ENCODE measurements around the gene PBX2. TPM values are rescaled to one million over a fixed set of nuclear protein-coding genes. Genes with fewer than 3 reads are reported as not detected.

PBX2 gene
- total RNA-seq, 1 experiment from 2014 or later = 84.0 TPM

DNA sequence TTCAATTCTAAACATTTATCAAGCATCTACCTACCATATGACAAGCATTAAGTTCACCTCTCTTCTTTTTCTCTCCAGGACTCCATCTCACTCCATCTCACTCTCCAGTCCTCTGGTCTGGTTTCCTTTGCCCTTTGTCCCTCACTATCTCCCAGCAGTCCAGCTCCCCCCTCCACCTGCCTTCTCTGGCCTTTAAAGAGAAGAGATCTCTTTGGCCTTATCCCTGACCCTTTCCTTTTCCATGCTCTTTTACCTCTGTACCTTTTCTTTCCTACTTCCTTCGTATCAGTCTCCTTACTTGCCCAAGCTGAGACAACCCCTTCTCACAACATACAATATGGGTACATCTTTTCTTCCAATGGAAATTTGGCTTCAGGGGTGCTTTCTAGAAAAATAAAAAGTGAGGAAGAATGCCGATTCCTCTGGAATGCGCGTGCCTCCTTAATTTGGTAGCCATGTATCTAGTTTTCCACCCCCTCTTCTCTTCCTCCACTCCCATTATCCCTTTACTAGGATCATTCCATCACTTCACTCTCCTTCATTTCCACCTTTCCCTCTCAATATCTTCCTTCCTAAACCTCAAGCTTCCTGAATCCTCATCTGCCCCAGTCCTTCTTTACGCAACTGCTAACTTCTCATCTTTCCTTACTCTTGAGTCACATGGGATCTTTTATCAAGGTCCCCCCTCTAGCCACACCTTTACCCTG is 13.4 kb downstream of the PBX2 start:
- Histone ChIP-seq H3K36me3 (ENCODE audit: insufficient read depth, low read length, poor library complexity, severe bottlenecking) (peaks cover 6% of the 10 kb centered on the region), H3K4me1 (ENCODE audit: insufficient read depth, low read length, poor library complexity, severe bottlenecking) (peaks cover 25% of the 10 kb centered on the region), H3K27me3 (replicated peaks; ENCODE audit: insufficient read depth, low read depth, low read length, poor library complexity) (no peaks in the 10 kb centered on the region), H3K9me3 (ENCODE audit: low read depth, low read length, poor library complexity, severe bottlenecking) (no peaks in the 10 kb centered on the region), H3K4me3 (ENCODE audit: low read depth, low read length, poor library complexity, severe bottlenecking) (peak overlapping the region; percentile 97), H3K27ac (ENCODE audit: low read depth, low read length, poor library complexity, severe bottlenecking) (peak overlapping the region; percentile 97)
- TF ChIP-seq EZH2 (IDR thresholded peaks at IDR 0.05; ENCODE audit: borderline replicate concordance, low read depth, low read length, poor library complexity, severe bottlenecking) (no peak), CTCF (conservative IDR thresholded peaks at IDR 0.05; ENCODE audit: low read depth, low read length) (no peak)
- intact Hi-C loops (cut with micrococcal nuclease; ENCODE audit: unreplicated experiment) = no loop called here
- TSS peak; percentile 90 for BruUV-seq (replicated peaks)
- no peak for DNase-seq (ENCODE audit: low spot score)
- POLR2A ChIA-PET (ENCODE audit: low non-redundant PET) = no interaction called here
- CTCF ChIA-PET = no interaction called here

GRCh38 chr6:32175711-32176475 is 14.1 kb downstream of the PBX2 start, which contains the start of gene AGPAT1:
AGPAT1 (minus strand) TSS chr6:32176084; CDS start chr6:32171496, 4,588 bp downstream.
- no peaks in the 10 kb centered on the region for H3K27me3 ChIP-seq (replicated peaks; ENCODE audit: insufficient read depth, low read depth, low read length, poor library complexity)
- peaks cover 25% of the 10 kb centered on the region for H3K4me1 ChIP-seq (ENCODE audit: insufficient read depth, low read length, poor library complexity, severe bottlenecking)
- ChIA-PET CTCF (no interaction called here), POLR2A (ENCODE audit: low non-redundant PET) (no interaction called here)
- H3K36me3 ChIP-seq (ENCODE audit: insufficient read depth, low read length, poor library complexity, severe bottlenecking) = peaks cover 7% of the 10 kb centered on the region
- H3K9me3 ChIP-seq (ENCODE audit: low read depth, low read length, poor library complexity, severe bottlenecking) = no peaks in the 10 kb centered on the region
- peak within 1 kb of the TSS; percentile 97 for H3K4me3 ChIP-seq (ENCODE audit: low read depth, low read length, poor library complexity, severe bottlenecking)
- H3K27ac ChIP-seq (ENCODE audit: low read depth, low read length, poor library complexity, severe bottlenecking) = peak within 1 kb of the TSS; percentile 97
- intact Hi-C loops (cut with micrococcal nuclease; ENCODE audit: unreplicated experiment) = no loop called here
- BruUV-seq (replicated peaks) = no TSS peak
- peak; percentile 97 for DNase-seq (ENCODE audit: low spot score)
- TF ChIP-seq CTCF (conservative IDR thresholded peaks at IDR 0.05; ENCODE audit: low read depth, low read length) (no peak), EZH2 (IDR thresholded peaks at IDR 0.05; ENCODE audit: borderline replicate concordance, low read depth, low read length, poor library complexity, severe bottlenecking) (no peak)

DNA sequence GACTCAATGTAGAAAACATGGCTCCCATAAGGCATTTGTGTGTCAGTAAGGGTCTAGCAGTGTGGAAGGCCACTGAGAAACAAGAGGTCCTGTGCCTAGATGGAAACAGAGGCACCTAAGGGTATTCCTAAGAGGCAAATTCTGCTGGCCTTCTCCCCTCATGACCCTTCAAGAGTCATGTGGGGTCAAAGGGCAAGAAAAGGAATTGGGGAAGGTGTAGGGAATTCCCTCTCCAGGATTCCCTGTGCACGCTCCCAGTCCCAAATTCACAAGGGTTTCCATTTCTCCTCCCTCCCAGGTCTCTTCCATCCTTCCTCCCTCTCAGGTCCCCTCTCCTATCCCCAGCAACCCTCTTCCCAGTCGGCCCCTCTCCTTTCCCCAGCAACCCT is 14.7 kb downstream of the PBX2 start:
- Histone ChIP-seq H3K27me3 (replicated peaks; ENCODE audit: insufficient read depth, low read depth, low read length, poor library complexity) (no peaks in the 10 kb centered on the region), H3K4me1 (ENCODE audit: insufficient read depth, low read length, poor library complexity, severe bottlenecking) (peaks cover 25% of the 10 kb centered on the region), H3K9me3 (ENCODE audit: low read depth, low read length, poor library complexity, severe bottlenecking) (no peaks in the 10 kb centered on the region), H3K36me3 (ENCODE audit: insufficient read depth, low read length, poor library complexity, severe bottlenecking) (peaks cover 12% of the 10 kb centered on the region), H3K4me3 (ENCODE audit: low read depth, low read length, poor library complexity, severe bottlenecking) (peak overlapping the region; percentile 97), H3K27ac (ENCODE audit: low read depth, low read length, poor library complexity, severe bottlenecking) (peak overlapping the region; percentile 97)
- BruUV-seq (replicated peaks) = TSS peak; percentile 48
- intact Hi-C loops (cut with micrococcal nuclease; ENCODE audit: unreplicated experiment) = no loop called here
- no peak for TF ChIP-seq CTCF (conservative IDR thresholded peaks at IDR 0.05; ENCODE audit: low read depth, low read length)
- no peak for TF ChIP-seq EZH2 (IDR thresholded peaks at IDR 0.05; ENCODE audit: borderline replicate concordance, low read depth, low read length, poor library complexity, severe bottlenecking)
- no peak for DNase-seq (ENCODE audit: low spot score)
- ChIA-PET CTCF (no interaction called here), POLR2A (ENCODE audit: low non-redundant PET) (no interaction called here)

Data from A673 (cell line).